Activated CD4-positive, CD25-positive, alpha-beta regulatory T cell treated with anti-CD3 and anti-CD28 coated beads, Interleukin-2, amount 50 U/mL, for 72 hours (primary cell): ENCODE results near the gene PLD2.
"Not testable (repeated sequence)": the region's sequence is repeated elsewhere in the genome, so short reads cannot be mapped to it uniquely, and the experiment has no call there.

Source experiments
- DNase-seq: peaks from one replicate; pipeline ENCODE4 v3.0.0; 2021

Gene PLD2

GRCh38 chr17:4837471-4838308 is 30.7 kb downstream of the PLD2 start:
- no peak for DNase-seq

GRCh38 chr17:4838309-4838785 is 31.4 kb downstream of the PLD2 start:
- no peak for DNase-seq

GRCh38 chr17:4839221-4839620 is 32.3 kb downstream of the PLD2 start:
- DNase-seq = no peak

- DNase-seq = no peak
Measured at GRCh38 chr17:4839965-4840892, 33.3 kb downstream of the PLD2 start.

- no peak for DNase-seq
Measured at GRCh38 chr17:4840893-4841242, 33.9 kb downstream of the PLD2 start.

- no peak for DNase-seq
Measured at GRCh38 chr17:4842376-4842775, 35.4 kb downstream of the PLD2 start.

GRCh38 chr17:4843321-4844000 is 36.5 kb downstream of the PLD2 start:
- no peak for DNase-seq

- no peak for DNase-seq
Measured at GRCh38 chr17:4845118-4845517, 38.2 kb downstream of the PLD2 start.

- DNase-seq = no peak
Measured at GRCh38 chr17:4846635-4847390, 39.9 kb downstream of the PLD2 start.

GRCh38 chr17:4849011-4849536 is 42.1 kb downstream of the PLD2 start:
- no peak for DNase-seq

GRCh38 chr17:4850246-4850645 is 43.3 kb downstream of the PLD2 start:
- no peak for DNase-seq

- no peak for DNase-seq
Measured at GRCh38 chr17:4851084-4851483, 44.1 kb downstream of the PLD2 start.

- no peak for DNase-seq
Measured at GRCh38 chr17:4852567-4853207, 45.7 kb downstream of the PLD2 start.

- DNase-seq = no peak
Measured at GRCh38 chr17:4853208-4853671, 46.3 kb downstream of the PLD2 start.

GRCh38 chr17:4854111-4854681 is 47.2 kb downstream of the PLD2 start:
- no peak for DNase-seq

- DNase-seq = no peak
Measured at GRCh38 chr17:4856271-4856936, 49.5 kb downstream of the PLD2 start.

- no peak for DNase-seq
Measured at GRCh38 chr17:4856937-4857314, 50.0 kb downstream of the PLD2 start.

GRCh38 chr17:4857347-4857746 is 50.4 kb downstream of the PLD2 start:
- DNase-seq = not testable (repeated sequence)

- DNase-seq = no peak
Measured at GRCh38 chr17:4858068-4858881, 51.3 kb downstream of the PLD2 start.

- no peak for DNase-seq
Measured at GRCh38 chr17:4858882-4859260, 51.9 kb downstream of the PLD2 start.
